ENCODE data around the gene MTCL1. TPM values are rescaled to one million over a fixed set of nuclear protein-coding genes. Genes with fewer than 3 reads are reported as not detected.

The MTCL1 gene
- polyA plus RNA-seq, 2 donors, result 4.4 to 6.5 TPM

- H3K4me3 ChIP-seq (ENCODE audit: low read depth in 1 of 2, low read length in 2 of 2), result no peak overlapping the region
- H3K4me1 ChIP-seq (ENCODE audit: control insufficient read depth in 2 of 2, insufficient read depth in 2 of 2, low read length in 1 of 2), result peaks cover 0 to 2% of the 10 kb centered on the region in 2 donors
- WGBS, 2 donors, result 46 to 67% methylated on average over 5 of the region's 5 CpGs
- no peaks in the 10 kb centered on the region for H3K27me3 ChIP-seq (ENCODE audit: control insufficient read depth in 1 of 2, insufficient read depth in 2 of 2, low read length in 2 of 2)
- no peaks in the 10 kb centered on the region for H3K9me3 ChIP-seq (ENCODE audit: control insufficient read depth in 2 of 2, insufficient read depth in 1 of 2, low read depth in 1 of 2, low read length in 1 of 2)
- H3K36me3 ChIP-seq (ENCODE audit: control insufficient read depth in 2 of 2, insufficient read depth in 2 of 2, low read length in 1 of 2), result no peaks in the 10 kb centered on the region
- H3K27ac ChIP-seq (ENCODE audit: low read depth in 2 of 2, low read length in 1 of 2), result no peak overlapping the region
These were observed 29.1 kb downstream of the MTCL1 start for GRCh38 chr18:8734496-8734895.

GRCh38 chr18:8735274-8735673 is 29.9 kb downstream of the MTCL1 start:
- Histone ChIP-seq H3K4me3 (ENCODE audit: low read depth in 1 of 2, low read length in 2 of 2) (no peak overlapping the region), H3K9me3 (ENCODE audit: control insufficient read depth in 2 of 2, insufficient read depth in 1 of 2, low read depth in 1 of 2, low read length in 1 of 2) (no peaks in the 10 kb centered on the region), H3K36me3 (ENCODE audit: control insufficient read depth in 2 of 2, insufficient read depth in 2 of 2, low read length in 1 of 2) (no peaks in the 10 kb centered on the region), H3K27ac (ENCODE audit: low read depth in 2 of 2, low read length in 1 of 2) (no peak overlapping the region), H3K4me1 (ENCODE audit: control insufficient read depth in 2 of 2, insufficient read depth in 2 of 2, low read length in 1 of 2) (peaks cover 0 to 2% of the 10 kb centered on the region in 2 donors), H3K27me3 (ENCODE audit: control insufficient read depth in 1 of 2, insufficient read depth in 2 of 2, low read length in 2 of 2) (no peaks in the 10 kb centered on the region)
- WGBS, 2 donors, result 74 to 75% methylated on average over 2 of the region's 2 CpGs

- Histone ChIP-seq H3K27ac (ENCODE audit: low read depth in 2 of 2, low read length in 1 of 2) (no peak overlapping the region), H3K36me3 (ENCODE audit: control insufficient read depth in 2 of 2, insufficient read depth in 2 of 2, low read length in 1 of 2) (no peaks in the 10 kb centered on the region), H3K9me3 (ENCODE audit: control insufficient read depth in 2 of 2, insufficient read depth in 1 of 2, low read depth in 1 of 2, low read length in 1 of 2) (no peaks in the 10 kb centered on the region), H3K4me3 (ENCODE audit: low read depth in 1 of 2, low read length in 2 of 2) (no peak overlapping the region), H3K27me3 (ENCODE audit: control insufficient read depth in 1 of 2, insufficient read depth in 2 of 2, low read length in 2 of 2) (no peaks in the 10 kb centered on the region), H3K4me1 (ENCODE audit: control insufficient read depth in 2 of 2, insufficient read depth in 2 of 2, low read length in 1 of 2) (no peaks in the 10 kb centered on the region)
- 63 to 72% methylated on average over 1 of the region's 1 CpG for WGBS, 2 donors
These were observed 35.8 kb downstream of the MTCL1 start for GRCh38 chr18:8741117-8741516.

- H3K27ac ChIP-seq (ENCODE audit: low read depth in 2 of 2, low read length in 1 of 2), result peak overlapping the region in 1 of 2 donors; percentile 16
- no peaks in the 10 kb centered on the region for H3K4me1 ChIP-seq (ENCODE audit: control insufficient read depth in 2 of 2, insufficient read depth in 2 of 2, low read length in 1 of 2)
- 71 to 82% methylated on average over 7 of the region's 7 CpGs for WGBS, 2 donors
These were observed 36.2 kb downstream of the MTCL1 start for GRCh38 chr18:8741532-8741931.

GRCh38 chr18:8742387-8743361 is 37.3 kb downstream of the MTCL1 start:
- no peak overlapping the region for H3K4me3 ChIP-seq (ENCODE audit: low read depth in 1 of 2, low read length in 2 of 2)
- 80 to 83% methylated on average over 6 of the region's 6 CpGs for WGBS, 2 donors
- H3K9me3 ChIP-seq (ENCODE audit: control insufficient read depth in 2 of 2, insufficient read depth in 1 of 2, low read depth in 1 of 2, low read length in 1 of 2), result no peaks in the 10 kb centered on the region
- H3K27me3 ChIP-seq (ENCODE audit: control insufficient read depth in 1 of 2, insufficient read depth in 2 of 2, low read length in 2 of 2), result no peaks in the 10 kb centered on the region
- no peaks in the 10 kb centered on the region for H3K36me3 ChIP-seq (ENCODE audit: control insufficient read depth in 2 of 2, insufficient read depth in 2 of 2, low read length in 1 of 2)
- no peak overlapping the region for H3K27ac ChIP-seq (ENCODE audit: low read depth in 2 of 2, low read length in 1 of 2)
- H3K4me1 ChIP-seq (ENCODE audit: control insufficient read depth in 2 of 2, insufficient read depth in 2 of 2, low read length in 1 of 2), result no peaks in the 10 kb centered on the region

More at GRCh38 chr18:8741532-8741931, 36.2 kb downstream of the MTCL1 start:
- H3K36me3 ChIP-seq (ENCODE audit: control insufficient read depth in 2 of 2, insufficient read depth in 2 of 2, low read length in 1 of 2), result no peaks in the 10 kb centered on the region
- no peaks in the 10 kb centered on the region for H3K27me3 ChIP-seq (ENCODE audit: control insufficient read depth in 1 of 2, insufficient read depth in 2 of 2, low read length in 2 of 2)
- no peak overlapping the region for H3K4me3 ChIP-seq (ENCODE audit: low read depth in 1 of 2, low read length in 2 of 2)
- no peaks in the 10 kb centered on the region for H3K9me3 ChIP-seq (ENCODE audit: control insufficient read depth in 2 of 2, insufficient read depth in 1 of 2, low read depth in 1 of 2, low read length in 1 of 2)

- no peak overlapping the region for H3K27ac ChIP-seq (ENCODE audit: low read depth in 2 of 2, low read length in 1 of 2)
- H3K9me3 ChIP-seq (ENCODE audit: control insufficient read depth in 2 of 2, insufficient read depth in 1 of 2, low read depth in 1 of 2, low read length in 1 of 2), result no peaks in the 10 kb centered on the region
- no peaks in the 10 kb centered on the region for H3K4me1 ChIP-seq (ENCODE audit: control insufficient read depth in 2 of 2, insufficient read depth in 2 of 2, low read length in 1 of 2)
- H3K4me3 ChIP-seq (ENCODE audit: low read depth in 1 of 2, low read length in 2 of 2), result no peak overlapping the region
- WGBS, 2 donors, result 83 to 86% methylated on average over 7 of the region's 7 CpGs
- no peaks in the 10 kb centered on the region for H3K27me3 ChIP-seq (ENCODE audit: control insufficient read depth in 1 of 2, insufficient read depth in 2 of 2, low read length in 2 of 2)
- H3K36me3 ChIP-seq (ENCODE audit: control insufficient read depth in 2 of 2, insufficient read depth in 2 of 2, low read length in 1 of 2), result no peaks in the 10 kb centered on the region
These were observed 38.7 kb downstream of the MTCL1 start for GRCh38 chr18:8744038-8744437.

GRCh38 chr18:8744656-8745055 is 39.3 kb downstream of the MTCL1 start:
- Histone ChIP-seq H3K4me3 (ENCODE audit: low read depth in 1 of 2, low read length in 2 of 2) (no peak overlapping the region), H3K4me1 (ENCODE audit: control insufficient read depth in 2 of 2, insufficient read depth in 2 of 2, low read length in 1 of 2) (no peaks in the 10 kb centered on the region)
- WGBS, 2 donors, result 67 to 84% methylated on average over 4 of the region's 4 CpGs

GRCh38 chr18:8745355-8746014 is 40.1 kb downstream of the MTCL1 start:
- no peaks in the 10 kb centered on the region for H3K36me3 ChIP-seq (ENCODE audit: control insufficient read depth in 2 of 2, insufficient read depth in 2 of 2, low read length in 1 of 2)
- H3K27me3 ChIP-seq (ENCODE audit: control insufficient read depth in 1 of 2, insufficient read depth in 2 of 2, low read length in 2 of 2), result no peaks in the 10 kb centered on the region
- WGBS, 2 donors, result 78 to 79% methylated on average over 15 of the region's 15 CpGs
- H3K27ac ChIP-seq (ENCODE audit: low read depth in 2 of 2, low read length in 1 of 2), result no peak overlapping the region
- peaks cover 2% of the 10 kb centered on the region in 2 donors for H3K4me1 ChIP-seq (ENCODE audit: control insufficient read depth in 2 of 2, insufficient read depth in 2 of 2, low read length in 1 of 2)
- no peak overlapping the region for H3K4me3 ChIP-seq (ENCODE audit: low read depth in 1 of 2, low read length in 2 of 2)
- H3K9me3 ChIP-seq (ENCODE audit: control insufficient read depth in 2 of 2, insufficient read depth in 1 of 2, low read depth in 1 of 2, low read length in 1 of 2), result no peaks in the 10 kb centered on the region

More at GRCh38 chr18:8744656-8745055, 39.3 kb downstream of the MTCL1 start:
- H3K27ac ChIP-seq (ENCODE audit: low read depth in 2 of 2, low read length in 1 of 2), result no peak overlapping the region
- H3K36me3 ChIP-seq (ENCODE audit: control insufficient read depth in 2 of 2, insufficient read depth in 2 of 2, low read length in 1 of 2), result no peaks in the 10 kb centered on the region
- no peaks in the 10 kb centered on the region for H3K27me3 ChIP-seq (ENCODE audit: control insufficient read depth in 1 of 2, insufficient read depth in 2 of 2, low read length in 2 of 2)
- no peaks in the 10 kb centered on the region for H3K9me3 ChIP-seq (ENCODE audit: control insufficient read depth in 2 of 2, insufficient read depth in 1 of 2, low read depth in 1 of 2, low read length in 1 of 2)

GRCh38 chr18:8747440-8747937 is 42.1 kb downstream of the MTCL1 start:
- Histone ChIP-seq H3K9me3 (ENCODE audit: control insufficient read depth in 2 of 2, insufficient read depth in 1 of 2, low read depth in 1 of 2, low read length in 1 of 2) (no peaks in the 10 kb centered on the region), H3K27ac (ENCODE audit: low read depth in 2 of 2, low read length in 1 of 2) (no peak overlapping the region), H3K4me1 (ENCODE audit: control insufficient read depth in 2 of 2, insufficient read depth in 2 of 2, low read length in 1 of 2) (peaks cover 2% of the 10 kb centered on the region in 2 donors), H3K27me3 (ENCODE audit: control insufficient read depth in 1 of 2, insufficient read depth in 2 of 2, low read length in 2 of 2) (no peaks in the 10 kb centered on the region), H3K4me3 (ENCODE audit: low read depth in 1 of 2, low read length in 2 of 2) (no peak overlapping the region), H3K36me3 (ENCODE audit: control insufficient read depth in 2 of 2, insufficient read depth in 2 of 2, low read length in 1 of 2) (no peaks in the 10 kb centered on the region)
- 71 to 77% methylated on average over 6 of the region's 6 CpGs for WGBS, 2 donors

Measured in esophagus (tissue), 2 donors.